NB4 (cell line): ENCODE measurements around the gene SEZ6L.

Experiments used
- DNase-seq: peaks from one replicate; pipeline ENCODE4 v3.0.0; 2010; ENCODE audit warnings: low read depth
- H3K4me3 ChIP-seq: one replicate; pipeline ENCODE4 v1.5.1; 2011; ENCODE audit warnings: mild to moderate bottlenecking, low read depth, low read length, moderate library complexity
- MYC ChIP-seq: IDR thresholded peaks from 2 replicates; pipeline ENCODE4 v1.6.1; 2011; ENCODE audit warnings: low read depth, low read length
- POLR2A ChIP-seq: IDR thresholded peaks from 2 replicates; pipeline ENCODE4 v1.6.1; 2011; ENCODE audit warnings: mild to moderate bottlenecking; ENCODE audit not compliant: insufficient read length; ENCODE audit errors: extremely low read depth
- TF ChIP-seq, protein P1 (sequence below): IDR thresholded peaks from one replicate; pipeline ENCODE4 v1.5.1; 2012; ENCODE audit warnings: low read depth, low read length
- TF ChIP-seq, protein P2 (sequence below): IDR thresholded peaks from 2 replicates; pipeline ENCODE4 v1.6.1; 2011; ENCODE audit warnings: low read depth, low read length

SEZ6L gene

DNA sequence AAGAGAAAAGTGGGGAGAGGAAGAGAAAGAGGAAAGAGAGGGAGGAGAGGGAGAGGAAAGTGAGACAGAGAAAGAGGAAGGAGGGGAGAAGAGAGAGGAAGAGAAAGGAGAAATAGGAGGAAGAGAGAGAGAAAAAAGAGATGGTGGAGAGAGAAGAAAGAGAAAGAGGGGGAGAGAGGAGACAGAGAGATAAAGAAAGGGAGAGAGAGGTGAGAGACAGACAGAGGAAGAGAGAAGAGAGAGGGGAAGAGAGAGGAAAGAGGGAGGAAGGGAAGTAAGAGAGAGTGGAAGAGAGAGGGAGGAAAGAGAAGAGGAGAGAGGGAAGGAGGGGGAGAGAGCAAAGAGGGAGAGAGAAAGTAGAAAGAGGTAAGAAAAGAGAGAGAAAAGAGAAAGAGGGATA is 9.4 kb upstream of the SEZ6L start:
- no peak overlapping the region for H3K4me3 ChIP-seq
- no peak for DNase-seq
- TF ChIP-seq MYC (no peak), POLR2A (no peak)
- TF ChIP-seq, protein P1, sequence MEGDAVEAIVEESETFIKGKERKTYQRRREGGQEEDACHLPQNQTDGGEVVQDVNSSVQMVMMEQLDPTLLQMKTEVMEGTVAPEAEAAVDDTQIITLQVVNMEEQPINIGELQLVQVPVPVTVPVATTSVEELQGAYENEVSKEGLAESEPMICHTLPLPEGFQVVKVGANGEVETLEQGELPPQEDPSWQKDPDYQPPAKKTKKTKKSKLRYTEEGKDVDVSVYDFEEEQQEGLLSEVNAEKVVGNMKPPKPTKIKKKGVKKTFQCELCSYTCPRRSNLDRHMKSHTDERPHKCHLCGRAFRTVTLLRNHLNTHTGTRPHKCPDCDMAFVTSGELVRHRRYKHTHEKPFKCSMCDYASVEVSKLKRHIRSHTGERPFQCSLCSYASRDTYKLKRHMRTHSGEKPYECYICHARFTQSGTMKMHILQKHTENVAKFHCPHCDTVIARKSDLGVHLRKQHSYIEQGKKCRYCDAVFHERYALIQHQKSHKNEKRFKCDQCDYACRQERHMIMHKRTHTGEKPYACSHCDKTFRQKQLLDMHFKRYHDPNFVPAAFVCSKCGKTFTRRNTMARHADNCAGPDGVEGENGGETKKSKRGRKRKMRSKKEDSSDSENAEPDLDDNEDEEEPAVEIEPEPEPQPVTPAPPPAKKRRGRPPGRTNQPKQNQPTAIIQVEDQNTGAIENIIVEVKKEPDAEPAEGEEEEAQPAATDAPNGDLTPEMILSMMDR: no peak
- TF ChIP-seq, protein P2, sequence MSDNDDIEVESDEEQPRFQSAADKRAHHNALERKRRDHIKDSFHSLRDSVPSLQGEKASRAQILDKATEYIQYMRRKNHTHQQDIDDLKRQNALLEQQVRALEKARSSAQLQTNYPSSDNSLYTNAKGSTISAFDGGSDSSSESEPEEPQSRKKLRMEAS: no peak

DNA sequence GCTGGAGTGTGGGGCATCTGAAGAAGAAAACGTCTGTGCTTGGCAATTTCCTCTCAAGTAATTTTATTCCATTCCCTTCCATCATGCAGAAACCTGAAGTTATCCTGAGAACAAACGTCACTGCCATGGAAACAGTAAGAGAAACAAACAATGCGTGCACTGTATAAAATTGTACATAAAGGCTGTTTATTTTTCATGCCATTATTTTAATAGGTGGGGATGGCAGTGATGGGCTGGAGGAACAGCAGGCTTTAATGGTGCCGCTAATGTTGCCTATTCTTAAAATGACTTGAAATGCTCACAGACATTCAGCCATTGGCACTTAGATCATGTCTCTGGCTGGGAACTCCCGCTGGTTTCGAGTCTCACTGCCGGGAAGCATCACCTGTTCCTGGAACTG is 7.5 kb upstream of the SEZ6L start:
- no peak for DNase-seq
- H3K4me3 ChIP-seq: no peak overlapping the region
- TF ChIP-seq, protein P1: no peak
- TF ChIP-seq POLR2A: no peak
- TF ChIP-seq MYC: no peak
- TF ChIP-seq, protein P2: no peak

DNA sequence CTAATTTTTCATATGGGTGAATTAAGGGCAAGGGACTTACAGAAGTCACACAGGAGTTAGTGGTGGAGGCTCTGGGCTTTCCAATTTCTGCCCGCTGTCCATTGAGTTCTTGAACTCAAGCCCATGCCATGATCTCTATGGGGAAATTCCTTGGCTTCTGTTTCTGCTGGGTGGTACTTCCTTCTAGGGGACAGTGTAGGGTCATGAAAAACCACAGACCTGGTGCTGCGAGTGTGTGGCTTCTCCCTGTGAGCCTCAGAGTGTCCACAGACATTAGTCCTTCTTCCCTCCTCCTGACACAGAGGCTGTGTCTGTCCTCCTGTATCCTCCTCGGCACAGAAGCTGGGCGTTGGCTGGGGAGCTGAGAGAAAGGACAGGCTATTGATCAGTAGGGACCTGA is 6.3 kb upstream of the SEZ6L start:
- no peak overlapping the region for H3K4me3 ChIP-seq
- TF ChIP-seq POLR2A (no peak), MYC (no peak)
- TF ChIP-seq, protein P2: no peak
- TF ChIP-seq, protein P1: no peak
- no peak for DNase-seq

DNA sequence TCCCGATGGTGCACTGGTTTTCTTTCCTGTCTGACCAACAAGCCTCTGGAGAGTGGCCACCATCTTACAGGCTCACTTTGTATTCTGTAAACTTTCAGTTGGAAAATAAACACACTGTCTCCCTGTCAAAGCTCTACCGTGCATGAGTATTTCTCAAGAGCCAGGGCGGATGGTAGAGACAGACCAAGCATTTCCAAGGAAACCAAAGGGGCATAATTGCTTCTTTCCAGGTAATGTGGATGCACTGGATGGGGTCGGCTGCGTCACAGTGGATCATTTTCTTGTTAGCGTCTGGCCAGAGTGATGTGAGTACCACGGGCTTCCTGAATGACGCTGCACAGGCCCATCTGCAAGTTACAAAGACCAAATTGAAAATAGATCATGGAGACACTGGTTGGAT is 5.1 kb upstream of the SEZ6L start:
- no peak overlapping the region for H3K4me3 ChIP-seq
- DNase-seq: no peak
- TF ChIP-seq, protein P1: no peak
- TF ChIP-seq, protein P2: no peak
- TF ChIP-seq MYC (no peak), POLR2A (no peak)

DNA sequence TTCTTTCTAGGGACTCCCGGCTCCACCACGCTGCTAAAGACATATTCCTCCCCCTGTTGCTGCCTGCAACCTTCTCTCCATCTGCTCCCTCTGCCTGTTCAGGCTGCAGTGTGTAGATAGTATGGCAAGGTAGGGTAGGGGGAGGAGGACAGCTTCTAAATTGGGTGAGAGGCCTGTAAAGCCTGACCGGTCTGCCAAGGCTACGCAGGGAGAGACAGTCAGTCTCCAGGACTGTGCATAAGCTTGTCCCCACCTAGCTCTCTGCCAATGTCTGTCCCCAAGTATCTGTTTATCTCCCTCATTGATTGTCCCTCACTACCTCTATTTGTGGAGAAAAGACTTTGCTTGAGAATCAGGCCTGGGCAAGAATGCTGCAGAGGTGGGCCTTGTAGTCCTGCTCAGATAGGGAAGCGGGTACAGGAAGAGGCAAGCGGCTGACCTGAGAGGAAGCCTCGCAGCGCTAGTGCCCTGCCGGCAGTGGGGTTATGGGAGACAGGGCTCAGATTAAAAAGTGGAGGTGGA is 871 bp upstream of the SEZ6L start:
- H3K4me3 ChIP-seq: no peak overlapping the region
- TF ChIP-seq MYC (no peak), POLR2A (no peak)
- TF ChIP-seq, protein P2: no peak
- TF ChIP-seq, protein P1: no peak
- DNase-seq: peak; percentile 11

DNA sequence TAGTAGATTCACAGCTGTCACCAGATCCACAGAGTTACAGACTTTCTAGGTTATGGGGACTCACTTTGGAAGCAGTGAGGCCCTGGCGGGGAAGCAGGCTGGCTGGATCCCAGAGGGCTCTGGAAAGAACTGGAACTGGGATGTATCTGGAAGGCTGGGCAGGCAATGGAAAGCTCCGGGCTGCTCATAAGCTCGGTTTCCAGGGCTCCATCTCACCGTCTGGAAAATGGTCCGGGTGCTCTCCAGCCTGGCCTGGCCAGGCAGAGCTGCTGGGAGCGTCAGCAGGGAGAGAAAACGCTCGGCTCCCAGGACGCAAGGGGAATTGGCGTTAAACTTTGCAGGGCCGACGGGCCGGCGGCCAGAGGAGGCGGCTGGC is 335 bp upstream of the SEZ6L start:
- no peak overlapping the region for H3K4me3 ChIP-seq
- TF ChIP-seq POLR2A: no peak
- TF ChIP-seq, protein P2: no peak
- TF ChIP-seq, protein P1: no peak
- no peak for TF ChIP-seq MYC
- no peak for DNase-seq
